Keratinocyte (primary cell): ENCODE results near the gene ANKRD6. TPM values are rescaled to one million over a fixed set of nuclear protein-coding genes. Genes with fewer than 3 reads are reported as not detected.

Experiments
- DNase-seq: peaks from one replicate; pipeline ENCODE4 v3.0.0-alpha.2; 2011; ENCODE audit warnings: low read depth, missing footprints, low spot score
- FAIRE-seq: peaks from 2 replicates; lab custom pipeline; 2011; peaks lifted over from hg19 to GRCh38; lab: Jason Lieb, UNC
- H2AFZ ChIP-seq: 2 replicates; pipeline ENCODE4 v1.6.0; 2012; ENCODE audit warnings: low read length, control low read depth, inconsistent platforms; ENCODE audit not compliant: control insufficient read depth
- H3K27ac ChIP-seq: 2 replicates; pipeline ENCODE4 v1.5.1; 2011; ENCODE audit warnings: low read length; ENCODE audit not compliant: control insufficient read depth, insufficient read depth
- H3K27me3 ChIP-seq: 3 replicates; pipeline ENCODE4 v1.6.0; 2011; ENCODE audit warnings: low read length; ENCODE audit not compliant: control insufficient read depth, insufficient read depth; ENCODE audit errors: extremely low read depth
- H3K36me3 ChIP-seq, 2 experiments: 2 replicates in 1 of 2; 3 replicates in 1 of 2; pipeline ENCODE4 v1.5.1; 2011; ENCODE audit warnings: low read length in 2 of 2, mild to moderate bottlenecking in 1 of 2; ENCODE audit not compliant: control insufficient read depth in 2 of 2, insufficient read depth in 2 of 2; ENCODE audit errors: extremely low read depth in 1 of 2
- H3K4me1 ChIP-seq: 3 replicates; pipeline ENCODE4 v1.5.1; 2011; ENCODE audit warnings: low read length; ENCODE audit not compliant: control insufficient read depth, insufficient read depth; ENCODE audit errors: extremely low read depth
- H3K4me2 ChIP-seq: 3 replicates; pipeline ENCODE4 v1.6.0; 2011; ENCODE audit warnings: low read depth, low read length; ENCODE audit not compliant: control insufficient read depth, insufficient read depth; ENCODE audit errors: extremely low read depth
- H3K4me3 ChIP-seq, 3 experiments: fragments of 200-600 bp in 1 of 3; sonication (generic) in 1 of 3; 2 replicates in 2 of 3; 3 replicates in 1 of 3; pipeline ENCODE4 v1.5.1; 2011 to 2016; ENCODE audit warnings: low read length in 3 of 3, mild to moderate bottlenecking in 3 of 3, control low read depth in 2 of 3, inconsistent platforms in 1 of 3, low read depth in 1 of 3, mixed read lengths in 1 of 3, mixed run types in 1 of 3, moderate library complexity in 1 of 3; ENCODE audit not compliant: control insufficient read depth in 2 of 3, insufficient read depth in 2 of 3; ENCODE audit errors: extremely low read depth in 1 of 3
- H3K79me2 ChIP-seq: 2 replicates; pipeline ENCODE4 v1.6.0; 2012; ENCODE audit warnings: low read length; ENCODE audit not compliant: control insufficient read depth, insufficient read depth
- H3K9ac ChIP-seq: 3 replicates; pipeline ENCODE4 v1.6.0; 2011; ENCODE audit warnings: low read length; ENCODE audit not compliant: control insufficient read depth, insufficient read depth; ENCODE audit errors: extremely low read depth
- H3K9me1 ChIP-seq: 3 replicates; pipeline ENCODE4 v1.6.0; 2011; ENCODE audit warnings: low read length; ENCODE audit not compliant: control insufficient read depth, insufficient read depth; ENCODE audit errors: extremely low read depth
- H3K9me3 ChIP-seq: 2 replicates; pipeline ENCODE4 v1.5.1; 2012; ENCODE audit warnings: low read depth, low read length; ENCODE audit not compliant: control insufficient read depth
- H4K20me1 ChIP-seq: 3 replicates; pipeline ENCODE4 v1.6.0; 2011; ENCODE audit warnings: low read length; ENCODE audit not compliant: control insufficient read depth, insufficient read depth; ENCODE audit errors: extremely low read depth
- EZH2 ChIP-seq: IDR thresholded peaks from one replicate; pipeline ENCODE4 v1.6.1; 2012; ENCODE audit warnings: inconsistent platforms, mild to moderate bottlenecking, low read length, moderate library complexity
- dilution Hi-C: fragments of 300-500 bp; cut with MboI; formaldehyde crosslinking; loops from one replicate; pipeline ENCODE4 v1.7.0; 2020; ENCODE audit warnings: low sequenced_read_pairs; ENCODE audit not compliant: extremely low pct_ligation_motif_present
- polyA plus RNA-seq, 5 experiments: library from polyadenylated mRNA; depleted of rRNA in 3 of 5; stranded (reverse) in 3 of 5; stranded (forward) in 1 of 5; unstranded in 1 of 5; fragments of >200 nt; gene quantifications; 1 replicate in 1 of 5; 2 replicates in 3 of 5; 3 replicates in 1 of 5; pipeline versions ENCODE4 v1.2.1 to v1.2.3, GENCODE V29; 2011 to 2012; ENCODE audit warnings: missing spikeins in 2 of 5, low read depth in 1 of 5, low replicate concordance in 1 of 5
- TF ChIP-seq, protein P1 (sequence below), 3 experiments: IDR thresholded peaks in 1 of 3; conservative IDR thresholded peaks in 1 of 3; optimal IDR thresholded peaks in 1 of 3; 2 replicates in 2 of 3; 3 replicates in 1 of 3; pipeline versions ENCODE3 to v1.5.1; 2011; ENCODE audit warnings: low read length in 3 of 3, mild to moderate bottlenecking in 3 of 3, moderate library complexity in 2 of 3, control low read depth in 1 of 3, inconsistent platforms in 1 of 3; ENCODE audit not compliant: insufficient read depth in 2 of 3; ENCODE audit errors: extremely low read depth in 1 of 3

ANKRD6 gene
- polyA plus RNA-seq, 1 donor (not counting 4 experiments of a cell fraction or from before 2014, with no cell fraction given) = 5.7 TPM

DNA sequence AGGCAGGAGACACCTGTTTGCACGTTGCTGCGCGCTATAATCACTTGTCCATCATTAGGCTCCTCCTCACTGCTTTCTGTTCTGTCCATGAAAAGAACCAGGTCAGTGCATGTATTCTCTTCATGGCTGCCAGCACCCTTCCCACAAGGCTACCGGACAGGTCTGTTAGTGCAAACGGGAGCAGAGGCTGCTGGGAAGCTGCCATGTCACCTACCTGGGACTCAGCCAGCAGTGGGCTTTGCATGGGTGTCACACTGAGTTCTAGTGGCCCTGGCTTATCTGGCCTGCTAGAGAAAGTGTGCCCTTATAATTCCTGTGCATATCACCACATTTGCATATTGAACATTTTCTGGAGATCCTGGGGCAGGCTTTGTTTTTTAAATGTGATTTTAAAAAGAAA is 180.8 kb downstream of the ANKRD6 start:
- Histone ChIP-seq H3K4me1 (peaks cover 8% of the 10 kb centered on the region), H3K27me3 (no peaks in the 10 kb centered on the region), H3K36me3 (no peaks in the 10 kb centered on the region), H3K9me3 (no peaks in the 10 kb centered on the region), H2AFZ (no peak overlapping the region), H3K4me3 (no peak overlapping the region), H3K9ac (no peak overlapping the region), H4K20me1 (no peaks in the 10 kb centered on the region), H3K79me2 (no peaks in the 10 kb centered on the region), H3K4me2 (no peak overlapping the region), H3K27ac (no peak overlapping the region), H3K9me1 (no peaks in the 10 kb centered on the region)
- FAIRE-seq (no peak), DNase-seq (no peak)
- TF ChIP-seq, protein P1, sequence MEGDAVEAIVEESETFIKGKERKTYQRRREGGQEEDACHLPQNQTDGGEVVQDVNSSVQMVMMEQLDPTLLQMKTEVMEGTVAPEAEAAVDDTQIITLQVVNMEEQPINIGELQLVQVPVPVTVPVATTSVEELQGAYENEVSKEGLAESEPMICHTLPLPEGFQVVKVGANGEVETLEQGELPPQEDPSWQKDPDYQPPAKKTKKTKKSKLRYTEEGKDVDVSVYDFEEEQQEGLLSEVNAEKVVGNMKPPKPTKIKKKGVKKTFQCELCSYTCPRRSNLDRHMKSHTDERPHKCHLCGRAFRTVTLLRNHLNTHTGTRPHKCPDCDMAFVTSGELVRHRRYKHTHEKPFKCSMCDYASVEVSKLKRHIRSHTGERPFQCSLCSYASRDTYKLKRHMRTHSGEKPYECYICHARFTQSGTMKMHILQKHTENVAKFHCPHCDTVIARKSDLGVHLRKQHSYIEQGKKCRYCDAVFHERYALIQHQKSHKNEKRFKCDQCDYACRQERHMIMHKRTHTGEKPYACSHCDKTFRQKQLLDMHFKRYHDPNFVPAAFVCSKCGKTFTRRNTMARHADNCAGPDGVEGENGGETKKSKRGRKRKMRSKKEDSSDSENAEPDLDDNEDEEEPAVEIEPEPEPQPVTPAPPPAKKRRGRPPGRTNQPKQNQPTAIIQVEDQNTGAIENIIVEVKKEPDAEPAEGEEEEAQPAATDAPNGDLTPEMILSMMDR (optimal IDR thresholded peaks at IDR 0.05 in 1 of 3, IDR thresholded peaks at IDR 0.05 in 1 of 3, conservative IDR thresholded peaks at IDR 0.05 in 1 of 3; ENCODE audit: extremely low read depth in 1 of 3, insufficient read depth in 2 of 3, low read length in 3 of 3) = no peak
- TF ChIP-seq EZH2 = no peak
- dilution Hi-C loops = no loop called here

DNA sequence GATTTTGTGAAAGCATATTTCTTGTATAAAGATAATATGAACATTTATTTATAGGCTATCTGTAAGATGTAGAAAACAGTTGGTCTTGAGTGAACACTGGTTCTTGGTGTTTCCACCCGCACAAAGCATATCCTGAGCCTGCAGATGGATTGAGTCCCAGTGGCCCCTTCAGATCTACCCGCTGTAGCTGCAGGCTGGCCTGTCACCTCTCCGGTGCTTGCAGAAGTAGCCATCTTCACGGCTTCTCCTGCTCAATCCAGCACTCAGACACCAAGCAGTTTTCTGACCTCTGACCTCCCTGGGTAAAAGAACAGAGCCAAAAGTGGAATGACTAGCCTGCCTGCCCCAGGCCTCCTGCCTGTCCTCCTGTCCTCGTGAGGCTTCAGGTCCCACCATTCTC is 182.9 kb downstream of the ANKRD6 start:
- DNase-seq = no peak
- no peaks in the 10 kb centered on the region for H3K79me2 ChIP-seq
- no peak for FAIRE-seq
- no peaks in the 10 kb centered on the region for H3K27me3 ChIP-seq
- H3K9me3 ChIP-seq = no peaks in the 10 kb centered on the region
- dilution Hi-C loops = no loop called here
- TF ChIP-seq, protein P1 (optimal IDR thresholded peaks at IDR 0.05 in 1 of 3, IDR thresholded peaks at IDR 0.05 in 1 of 3, conservative IDR thresholded peaks at IDR 0.05 in 1 of 3; ENCODE audit: extremely low read depth in 1 of 3, insufficient read depth in 2 of 3, low read length in 3 of 3) = no peak
- TF ChIP-seq EZH2 = no peak
- H3K9ac ChIP-seq = no peak overlapping the region
- H3K27ac ChIP-seq = no peak overlapping the region
- H4K20me1 ChIP-seq = no peaks in the 10 kb centered on the region
- no peak overlapping the region for H3K4me2 ChIP-seq
- no peak overlapping the region for H3K4me3 ChIP-seq
- no peaks in the 10 kb centered on the region for H3K36me3 ChIP-seq
- peaks cover 8% of the 10 kb centered on the region for H3K4me1 ChIP-seq
- no peaks in the 10 kb centered on the region for H3K9me1 ChIP-seq
- no peak overlapping the region for H2AFZ ChIP-seq
